ENCODE measurements around the gene FEZF1. TPM values are rescaled to one million over a fixed set of nuclear protein-coding genes. Genes with fewer than 3 reads are reported as not detected.
A peak's percentile ranks its signal among the peaks of the same experiment; 100 is the strongest.

The FEZF1 gene
- not detected for total RNA-seq

DNA sequence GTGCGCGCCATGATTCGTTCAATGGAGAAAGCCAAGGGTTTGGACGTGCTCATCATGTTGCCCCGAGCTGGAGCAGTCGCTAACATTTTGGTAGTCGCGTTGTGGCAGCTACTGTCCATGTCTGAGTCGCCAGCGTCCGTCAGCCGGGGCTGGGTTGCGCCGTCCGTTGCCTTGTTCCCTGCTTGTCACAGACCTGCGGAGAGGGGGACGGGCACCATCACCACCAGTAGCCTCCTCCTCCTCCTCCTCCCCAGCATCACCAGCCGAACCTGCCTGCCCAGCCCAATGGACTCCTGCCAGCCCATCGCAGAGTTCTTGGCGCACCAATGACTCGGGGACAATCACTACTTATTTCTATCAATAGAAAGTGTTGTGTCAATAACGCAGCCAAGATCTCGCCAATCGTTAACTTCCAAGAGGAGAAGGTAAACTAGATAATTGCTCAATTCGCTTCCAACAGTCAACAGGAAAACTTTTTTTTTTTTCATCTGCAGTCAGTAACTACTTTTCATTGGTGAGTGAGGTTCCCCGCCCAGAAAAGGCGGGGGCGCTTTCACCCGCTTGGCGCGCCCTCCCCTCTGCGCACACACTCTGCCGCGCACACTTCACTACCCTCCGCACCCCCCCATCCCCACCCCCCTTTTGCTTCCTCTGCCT lies at the start of gene FEZF1:
Gene FEZF1, minus strand, starts transcription at position 432 of the 657 bp plus-strand sequence. Its CDS starts 313 bp downstream, at position 119.
- Histone ChIP-seq H3K4me1 (peaks cover 28 to 41% of the 10 kb centered on the region in 2 donors), H3K9me3 (no peaks in the 10 kb centered on the region), H3K27ac (no peak within 1 kb of the TSS), H3K36me3 (no peaks in the 10 kb centered on the region), H3K27me3 (peaks cover 95% of the 10 kb centered on the region), H3K4me3 (replicated peaks in 1 of 3) (peak within 1 kb of the TSS in 1 of 3 donors; percentile 3)
- DNase-seq, result peak in 1 of 2 donors; percentile 23
- TF ChIP-seq, protein P1, sequence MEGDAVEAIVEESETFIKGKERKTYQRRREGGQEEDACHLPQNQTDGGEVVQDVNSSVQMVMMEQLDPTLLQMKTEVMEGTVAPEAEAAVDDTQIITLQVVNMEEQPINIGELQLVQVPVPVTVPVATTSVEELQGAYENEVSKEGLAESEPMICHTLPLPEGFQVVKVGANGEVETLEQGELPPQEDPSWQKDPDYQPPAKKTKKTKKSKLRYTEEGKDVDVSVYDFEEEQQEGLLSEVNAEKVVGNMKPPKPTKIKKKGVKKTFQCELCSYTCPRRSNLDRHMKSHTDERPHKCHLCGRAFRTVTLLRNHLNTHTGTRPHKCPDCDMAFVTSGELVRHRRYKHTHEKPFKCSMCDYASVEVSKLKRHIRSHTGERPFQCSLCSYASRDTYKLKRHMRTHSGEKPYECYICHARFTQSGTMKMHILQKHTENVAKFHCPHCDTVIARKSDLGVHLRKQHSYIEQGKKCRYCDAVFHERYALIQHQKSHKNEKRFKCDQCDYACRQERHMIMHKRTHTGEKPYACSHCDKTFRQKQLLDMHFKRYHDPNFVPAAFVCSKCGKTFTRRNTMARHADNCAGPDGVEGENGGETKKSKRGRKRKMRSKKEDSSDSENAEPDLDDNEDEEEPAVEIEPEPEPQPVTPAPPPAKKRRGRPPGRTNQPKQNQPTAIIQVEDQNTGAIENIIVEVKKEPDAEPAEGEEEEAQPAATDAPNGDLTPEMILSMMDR (IDR thresholded peaks at IDR 0.05), result no peak
- no peak for TF ChIP-seq POLR2A (IDR thresholded peaks at IDR 0.05)
- intact Hi-C loops (cut with DNase I), result no loop called here
- WGBS, 2 donors, result 7 to 8% methylated on average over 35 of the region's 35 CpGs

- TF ChIP-seq, protein P1 (IDR thresholded peaks at IDR 0.05), result no peak
- TF ChIP-seq POLR2A (IDR thresholded peaks at IDR 0.05), result no peak
- H3K27me3 ChIP-seq, result no peaks in the 10 kb centered on the region
- no peak overlapping the region for H3K4me3 ChIP-seq (replicated peaks in 1 of 3)
- H3K4me1 ChIP-seq, result no peaks in the 10 kb centered on the region
- no peak overlapping the region for H3K27ac ChIP-seq
- DNase-seq, result no peak
- 54 to 64% methylated on average over 3 of the region's 3 CpGs for WGBS, 2 donors
- intact Hi-C loops (cut with DNase I), result no loop called here
- no peaks in the 10 kb centered on the region for H3K36me3 ChIP-seq
- no peaks in the 10 kb centered on the region for H3K9me3 ChIP-seq
Measured at GRCh38 chr7:122352454-122352853, 47.9 kb upstream of the FEZF1 start.

- DNase-seq, result no peak
- no peaks in the 10 kb centered on the region for H3K4me1 ChIP-seq
- no peaks in the 10 kb centered on the region for H3K36me3 ChIP-seq
- H3K27ac ChIP-seq, result no peak overlapping the region
- no peaks in the 10 kb centered on the region for H3K27me3 ChIP-seq
- TF ChIP-seq, protein P1 (IDR thresholded peaks at IDR 0.05), result no peak
- no peak for TF ChIP-seq POLR2A (IDR thresholded peaks at IDR 0.05)
- no peaks in the 10 kb centered on the region for H3K9me3 ChIP-seq
- H3K4me3 ChIP-seq (replicated peaks in 1 of 3), result no peak overlapping the region
- WGBS, 2 donors, result 89 to 94% methylated on average over 3 of the region's 3 CpGs
- intact Hi-C loops (cut with DNase I), result no loop called here
Measured at GRCh38 chr7:122350701-122351100, 46.2 kb upstream of the FEZF1 start.

DNA sequence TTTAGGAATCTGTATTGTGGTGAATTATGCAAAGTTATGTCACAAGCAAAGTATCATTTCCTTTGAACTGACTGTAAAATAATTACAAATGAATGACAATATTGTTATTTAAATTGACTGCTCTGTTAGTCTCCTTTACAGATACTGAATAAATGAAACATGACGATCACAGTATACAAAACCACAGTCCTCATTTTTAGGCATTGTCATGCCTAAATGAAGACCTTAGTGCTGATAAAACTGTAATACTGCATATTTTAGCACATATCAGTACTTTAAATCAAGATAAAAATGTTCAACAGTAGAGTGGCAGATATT lies 39.7 kb upstream of the FEZF1 start:
- intact Hi-C loops (cut with DNase I), result no loop called here
- no peaks in the 10 kb centered on the region for H3K27me3 ChIP-seq
- no peak for TF ChIP-seq POLR2A (IDR thresholded peaks at IDR 0.05)
- TF ChIP-seq, protein P1 (IDR thresholded peaks at IDR 0.05), result no peak
- DNase-seq, result no peak
- no peak overlapping the region for H3K27ac ChIP-seq
- H3K36me3 ChIP-seq, result no peaks in the 10 kb centered on the region
- no peaks in the 10 kb centered on the region for H3K9me3 ChIP-seq
- no peak overlapping the region for H3K4me3 ChIP-seq (replicated peaks in 1 of 3)
- no peaks in the 10 kb centered on the region for H3K4me1 ChIP-seq
- WGBS, 2 donors, result 88 to 98% methylated on average over 1 of the region's 1 CpG

GRCh38 chr7:122343601-122344302 lies 39.2 kb upstream of the FEZF1 start:
- no peaks in the 10 kb centered on the region for H3K4me1 ChIP-seq
- H3K27ac ChIP-seq, result no peak overlapping the region
- no peak overlapping the region for H3K4me3 ChIP-seq (replicated peaks in 1 of 3)
- DNase-seq, result no peak
- H3K27me3 ChIP-seq, result no peaks in the 10 kb centered on the region
- WGBS, 2 donors, result 93% methylated on average over 7 of the region's 7 CpGs
- H3K9me3 ChIP-seq, result no peaks in the 10 kb centered on the region
- intact Hi-C loops (cut with DNase I), result no loop called here
- no peaks in the 10 kb centered on the region for H3K36me3 ChIP-seq
- TF ChIP-seq, protein P1 (IDR thresholded peaks at IDR 0.05), result no peak
- TF ChIP-seq POLR2A (IDR thresholded peaks at IDR 0.05), result no peak
